ENCODE results near the gene RPRD1B. TPM values are rescaled to one million over a fixed set of nuclear protein-coding genes. Genes with fewer than 3 reads are reported as not detected.
"Not testable (repeated sequence)": the region's sequence is repeated elsewhere in the genome, so short reads cannot be mapped to it uniquely, and the experiment has no call there.

Gene RPRD1B
- polyA plus RNA-seq, 2 of the 4 experiments (the other 2 are of a cell fraction) = 16.4 to 28.4 TPM

GRCh38 chr20:38007526-38007925 is 26.0 kb upstream of the RPRD1B start:
- POLR2A ChIA-PET = no interaction called here
- no peak for ATAC-seq

GRCh38 chr20:38008233-38008944 is 25.2 kb upstream of the RPRD1B start:
- DNase-seq (ENCODE audit: low read depth in 1 of 2, low spot score in 1 of 2) (no peak), ATAC-seq (no peak), FAIRE-seq (no peak)
- H3K9me3 ChIP-seq = no peaks in the 10 kb centered on the region
- no peaks in the 10 kb centered on the region for H3K4me1 ChIP-seq
- no peak overlapping the region for H3K4me2 ChIP-seq
- WGBS (ENCODE audit: missing lambda C conversion rate) = 90% methylated on average over 5 of the region's 5 CpGs
- ChIA-PET POLR2A (no interaction called here), CTCF (interaction anchor here (0.6 to 2.1 kb wide), 6 partner anchors 9 to 314 kb away, joined by 3 to 6 read pairs (median 4); no protein-coding TSS in a partner anchor)
- TF ChIP-seq NPAS2 (CRISPR knock-in tag; IDR thresholded peaks at IDR 0.05; ENCODE audit: borderline replicate concordance) (no peak), HOXA7 (CRISPR knock-in tag; IDR thresholded peaks at IDR 0.05) (no peak), HDAC2 (IDR thresholded peaks at IDR 0.05) (no peak), HOXB13 (CRISPR knock-in tag; IDR thresholded peaks at IDR 0.05; ENCODE audit: low read depth) (no peak)
- no peak overlapping the region for H3K27ac ChIP-seq
- H3K4me3 ChIP-seq = no peak overlapping the region

More at GRCh38 chr20:38007526-38007925, 26.0 kb upstream of the RPRD1B start:
- H3K9me3 ChIP-seq = no peaks in the 10 kb centered on the region
- no peak overlapping the region for H3K4me3 ChIP-seq
- CTCF ChIA-PET = interaction anchor here (1.1 to 1.6 kb wide), 3 partner anchors 8 to 315 kb away, joined by 3 to 4 read pairs (median 3); no protein-coding TSS in a partner anchor
- DNase-seq (ENCODE audit: low read depth in 1 of 2, low spot score in 1 of 2) (no peak), FAIRE-seq (no peak)
- WGBS (ENCODE audit: missing lambda C conversion rate) = 100% methylated on average over 1 of the region's 1 CpG
- H3K4me1 ChIP-seq = no peaks in the 10 kb centered on the region
- TF ChIP-seq RARB (CRISPR knock-in tag; IDR thresholded peaks at IDR 0.05) (no peak), ZFP36 (IDR thresholded peaks at IDR 0.05; ENCODE audit: borderline replicate concordance, partially characterized antibody) (no peak), FOSB (CRISPR knock-in tag; IDR thresholded peaks at IDR 0.05) (no peak), MYC (IDR thresholded peaks at IDR 0.05; ENCODE audit: borderline replicate concordance, low read length) (no peak), PHF8 (IDR thresholded peaks at IDR 0.05; ENCODE audit: borderline replicate concordance, low read depth) (no peak), EHF (CRISPR knock-in tag; IDR thresholded peaks at IDR 0.05) (no peak), CHD2 (IDR thresholded peaks at IDR 0.05; ENCODE audit: low read length, partially characterized antibody) (no peak), BCL3 (IDR thresholded peaks at IDR 0.05) (no peak), CEBPB (IDR thresholded peaks at IDR 0.05) (no peak), JUNB (IDR thresholded peaks at IDR 0.05) (no peak), ZNF302 (CRISPR knock-in tag; IDR thresholded peaks at IDR 0.05) (no peak), HOXB13 (CRISPR knock-in tag; IDR thresholded peaks at IDR 0.05; ENCODE audit: low read depth) (no peak), USF2 (IDR thresholded peaks at IDR 0.05) (no peak), RNF2 (IDR thresholded peaks at IDR 0.05; ENCODE audit: borderline replicate concordance, low read depth) (no peak), KDM5A (IDR thresholded peaks at IDR 0.05) (no peak)
- H3K4me2 ChIP-seq = no peak overlapping the region
- no peak overlapping the region for H3K27ac ChIP-seq

- CTCF ChIA-PET = interaction anchor here (1.0 to 2.1 kb wide), 3 partner anchors 15 to 212 kb away, joined by 5 to 8 read pairs (median 6); no protein-coding TSS in a partner anchor
- ATAC-seq, POLR2A ChIA-PET: not testable (repeated sequence)
Observed at GRCh38 chr20:38009416-38009815, 24.1 kb upstream of the RPRD1B start.

More at GRCh38 chr20:38009416-38009815, 24.1 kb upstream of the RPRD1B start:
- not testable (repeated sequence) for DNase-seq (ENCODE audit: low read depth in 1 of 2, low spot score in 1 of 2); H3K4me1 ChIP-seq; H3K27ac ChIP-seq; FAIRE-seq; H3K9me3 ChIP-seq; H3K4me3 ChIP-seq; H3K4me2 ChIP-seq
- 91% methylated on average over 5 of the region's 5 CpGs for WGBS (ENCODE audit: missing lambda C conversion rate)

Measured in A549 (cell line).